Raji (cell line): Measurements from ENCODE around the gene GDF11.

Experiments used
- POLR2A ChIP-seq: IDR thresholded peaks from 2 replicates; pipeline ENCODE4 v1.6.1; 2011; ENCODE audit warnings: low read depth, low read length, control low read depth; ENCODE audit not compliant: insufficient read depth

GDF11 gene

DNA sequence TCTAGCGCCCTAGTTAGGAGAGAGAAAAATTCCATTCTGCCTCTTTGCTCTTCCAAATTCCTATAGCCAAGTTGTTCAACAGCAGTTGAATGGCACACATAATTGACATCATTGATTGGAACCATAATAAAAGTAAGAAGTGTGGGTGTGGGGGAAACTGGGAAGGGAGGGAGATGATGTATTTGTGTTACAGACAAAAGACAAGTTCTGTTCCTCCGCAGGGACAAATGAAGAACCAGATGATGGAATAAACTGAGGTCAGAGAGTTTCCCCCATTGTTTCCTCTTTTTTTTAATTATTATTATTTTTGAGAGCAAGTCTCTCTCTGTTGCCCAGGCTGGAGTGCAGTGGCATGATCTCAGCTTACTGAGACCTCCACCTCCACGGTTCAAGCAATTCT, 34.9 kb downstream of the GDF11 start:
- TF ChIP-seq POLR2A = no peak

DNA sequence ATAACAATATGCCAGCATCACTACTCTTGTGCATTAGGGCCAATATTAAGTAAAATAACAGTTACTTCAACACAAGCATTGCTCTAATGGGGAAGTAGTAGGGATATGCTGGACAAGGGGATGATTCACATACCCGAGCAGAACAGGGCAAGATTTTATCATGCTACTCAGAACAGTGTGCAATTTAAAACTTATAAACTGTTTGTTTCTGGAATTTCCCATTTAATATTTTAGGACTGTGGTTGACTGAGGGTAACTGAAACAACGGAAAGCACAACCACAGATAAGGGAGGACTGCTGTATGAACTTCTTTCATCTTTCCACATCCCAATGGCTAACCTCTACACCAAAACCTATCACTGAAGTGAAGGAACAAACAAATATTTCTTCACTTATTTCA, 37.8 kb downstream of the GDF11 start:
- TF ChIP-seq POLR2A = no peak

DNA sequence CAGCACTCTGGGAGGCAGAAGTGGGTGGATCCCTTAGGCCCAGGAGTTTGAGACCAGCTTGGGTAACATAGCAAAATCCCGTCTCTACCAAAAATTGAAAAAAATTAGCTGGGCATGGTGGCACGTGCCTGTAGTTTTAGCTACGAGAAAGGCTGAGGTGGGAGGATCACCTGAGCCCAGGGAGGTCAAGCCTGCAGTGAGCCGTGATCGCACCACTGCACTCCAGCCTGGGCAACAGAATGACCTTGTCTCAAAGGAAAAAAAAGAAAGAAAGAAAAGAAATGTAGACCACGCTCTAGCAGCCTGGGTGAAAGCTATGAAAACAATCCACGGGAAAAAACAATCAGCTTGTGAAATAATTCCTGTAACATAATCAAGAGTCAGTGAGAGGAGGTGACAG, 45.6 kb downstream of the GDF11 start:
- no peak for TF ChIP-seq POLR2A

DNA sequence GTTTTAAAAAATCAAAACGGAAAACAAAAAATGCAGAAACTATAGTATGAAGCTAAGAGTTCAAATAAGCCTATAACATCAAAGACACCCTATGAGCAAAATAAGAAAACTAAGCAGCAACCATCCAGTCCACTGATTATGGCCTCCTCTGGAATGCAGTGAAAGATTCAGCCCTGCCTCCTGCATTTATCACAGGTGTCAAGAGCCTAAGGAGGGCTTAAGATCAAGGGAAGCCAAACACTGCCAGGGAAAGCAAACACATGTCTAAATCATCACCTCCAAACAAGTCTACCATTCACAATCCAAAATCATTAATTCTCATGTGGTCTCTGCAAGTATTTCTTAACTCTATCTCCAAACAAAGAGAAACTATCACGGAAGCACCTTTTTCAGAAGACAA, 46.2 kb downstream of the GDF11 start:
- no peak for TF ChIP-seq POLR2A

DNA sequence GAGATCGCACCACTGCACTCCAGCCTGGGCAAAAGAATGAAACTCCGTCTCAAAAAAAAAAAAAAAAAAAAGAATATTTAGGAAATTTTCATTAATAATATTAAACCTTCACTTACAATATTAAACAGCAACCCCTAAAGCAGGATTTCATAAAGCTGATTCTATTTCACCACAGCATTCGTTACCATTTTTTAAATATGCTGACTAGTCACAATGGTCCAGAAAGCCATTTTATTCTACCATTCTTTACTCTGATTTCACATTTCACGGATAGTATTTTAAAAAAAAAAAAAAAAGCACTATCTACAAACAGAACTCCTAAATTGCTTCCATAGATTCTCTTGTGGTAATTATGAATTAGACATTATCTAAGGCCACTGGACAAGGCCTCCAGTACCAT, 47.0 kb downstream of the GDF11 start:
- TF ChIP-seq POLR2A = no peak

DNA sequence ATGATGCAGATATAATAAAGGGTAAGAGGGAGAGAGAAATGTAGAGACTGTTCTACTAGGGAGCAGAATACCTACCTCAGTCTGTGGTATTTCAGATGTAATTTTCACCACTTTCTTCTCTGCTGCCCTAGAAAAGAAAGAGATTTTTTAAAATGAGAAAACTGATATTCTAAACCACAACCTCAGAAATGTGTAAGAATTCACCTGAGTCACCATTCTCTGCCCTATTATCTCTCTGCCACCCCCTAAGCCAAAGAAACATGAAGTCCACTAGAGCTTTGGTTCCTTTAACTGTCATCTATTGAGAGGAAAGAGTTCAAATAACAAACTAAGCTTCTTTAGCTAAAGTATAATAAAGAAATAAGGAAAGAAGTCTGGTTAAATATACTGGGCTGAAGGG, 53.0 kb downstream of the GDF11 start:
- no peak for TF ChIP-seq POLR2A

DNA sequence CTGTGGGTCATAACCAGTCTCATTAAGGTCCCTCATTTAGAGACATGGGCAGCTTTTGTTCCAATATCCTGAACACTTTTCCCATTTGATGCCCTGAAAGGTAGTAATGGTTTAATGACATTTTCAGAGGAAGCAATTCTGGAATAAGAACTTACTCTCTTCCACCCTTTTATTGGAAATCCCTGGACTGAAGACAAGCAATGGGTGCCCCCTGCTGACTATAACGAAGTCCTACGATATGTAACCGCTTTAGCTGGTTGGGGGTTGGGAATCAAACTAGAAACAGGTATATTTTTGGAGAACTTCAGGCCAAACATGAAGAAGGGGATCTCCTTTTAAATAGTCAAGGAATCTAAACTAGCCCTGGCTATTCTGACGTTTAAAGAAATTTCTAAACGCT, 54.1 kb downstream of the GDF11 start:
- no peak for TF ChIP-seq POLR2A

DNA sequence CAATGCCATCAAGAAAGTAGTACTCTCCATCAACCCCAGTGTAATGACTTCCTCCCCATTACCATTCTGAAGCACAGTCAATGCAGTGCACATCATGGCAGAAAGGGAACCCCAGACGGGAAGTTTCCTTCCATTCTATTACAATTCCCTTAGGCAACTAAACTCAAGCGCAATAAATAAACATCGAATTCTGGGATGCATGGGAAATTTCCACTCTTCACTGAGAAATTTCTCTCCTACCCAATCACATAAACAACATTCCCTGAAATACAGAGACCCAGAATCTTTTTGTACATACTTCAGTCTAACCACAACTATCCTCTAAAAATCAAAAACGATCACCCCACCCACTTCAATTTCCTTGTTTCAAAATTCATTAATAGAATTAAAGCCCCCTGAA, 54.6 kb downstream of the GDF11 start:
- no peak for TF ChIP-seq POLR2A
